GM12873 (cell line): ENCODE results near the gene HS6ST1.

ENCODE experiments used
- CTCF ChIP-seq: IDR thresholded peaks from 2 replicates; pipeline ENCODE4 v1.5.1; 2012; ENCODE audit warnings: low read depth, mild to moderate bottlenecking, moderate library complexity, low read length, control low read depth; ENCODE audit not compliant: insufficient read depth; ENCODE audit errors: missing control alignments

Gene HS6ST1

GRCh38 chr2:128347171-128347558 lies 28.5 kb upstream of the HS6ST1 start:
- TF ChIP-seq CTCF: no peak

- no peak for TF ChIP-seq CTCF
Observed at GRCh38 chr2:128346291-128347170, 27.9 kb upstream of the HS6ST1 start.

- TF ChIP-seq CTCF: no peak
Observed at GRCh38 chr2:128345436-128346165, 26.9 kb upstream of the HS6ST1 start.

GRCh38 chr2:128344101-128344500 lies 25.4 kb upstream of the HS6ST1 start:
- TF ChIP-seq CTCF: no peak

GRCh38 chr2:128343459-128343858 lies 24.8 kb upstream of the HS6ST1 start:
- no peak for TF ChIP-seq CTCF

- TF ChIP-seq CTCF: no peak
Observed at GRCh38 chr2:128342550-128342949, 23.9 kb upstream of the HS6ST1 start.

GRCh38 chr2:128341621-128342020 lies 23.0 kb upstream of the HS6ST1 start:
- TF ChIP-seq CTCF: no peak
